IPS DF 4.7 (cell line): ENCODE measurements around the gene MRC2.
"Not testable (repeated sequence)": the region's sequence is repeated elsewhere in the genome, so short reads cannot be mapped to it uniquely, and the experiment has no call there.

Source experiments
- DNase-seq: peaks from one replicate; pipeline ENCODE4 v3.0.0-alpha.2; 2013; ENCODE audit warnings: low spot score; ENCODE audit errors: extremely low read depth

The MRC2 gene

DNA sequence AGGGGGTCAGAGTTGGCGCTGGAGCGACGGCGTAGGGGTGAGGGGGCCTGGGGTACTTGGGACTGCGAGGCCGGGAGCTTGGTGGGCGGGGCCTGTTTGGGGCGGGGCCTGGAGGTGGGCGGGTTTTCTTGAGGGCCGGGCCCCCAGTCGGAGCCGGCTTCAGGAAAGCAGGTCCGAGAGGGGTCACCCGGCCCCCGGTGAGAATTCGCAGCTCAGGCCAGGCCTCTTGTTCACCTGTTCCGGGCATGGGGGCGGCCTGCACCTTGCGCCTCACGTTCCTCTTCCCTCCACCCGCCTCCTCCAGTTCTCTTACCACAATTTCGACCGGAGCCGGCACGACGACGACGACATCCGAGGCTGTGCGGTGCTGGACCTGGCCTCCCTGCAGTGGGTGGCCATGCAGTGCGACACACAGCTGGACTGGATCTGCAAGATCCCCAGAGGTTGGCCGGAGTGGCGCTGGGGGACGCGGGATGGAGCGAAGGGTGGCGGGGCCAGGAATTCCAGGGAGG, 52.5 kb downstream of the MRC2 start:
- no peak for DNase-seq

DNA sequence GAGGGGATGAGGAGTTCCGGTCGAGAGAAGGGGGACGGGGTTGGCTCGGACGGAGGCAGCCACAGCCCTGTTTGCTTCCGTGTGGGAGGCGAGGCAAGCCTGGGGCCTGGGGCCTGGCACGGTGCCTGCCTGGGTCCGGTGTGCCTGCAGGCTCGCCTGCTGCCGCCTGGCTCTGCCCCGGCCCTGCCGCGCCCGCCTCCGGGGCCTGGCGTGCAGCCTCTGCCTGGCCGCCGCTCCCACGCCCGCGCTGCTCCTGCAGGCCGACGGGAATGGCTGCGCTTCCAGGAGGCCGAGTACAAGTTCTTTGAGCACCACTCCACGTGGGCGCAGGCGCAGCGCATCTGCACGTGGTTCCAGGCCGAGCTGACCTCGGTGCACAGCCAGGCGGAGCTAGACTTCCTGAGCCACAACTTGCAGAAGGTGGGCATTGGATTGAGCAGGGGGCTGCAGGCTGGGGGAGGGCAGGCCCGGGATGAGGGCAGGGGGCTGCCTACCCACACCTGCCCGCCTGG, 53.1 kb downstream of the MRC2 start:
- no peak for DNase-seq

DNA sequence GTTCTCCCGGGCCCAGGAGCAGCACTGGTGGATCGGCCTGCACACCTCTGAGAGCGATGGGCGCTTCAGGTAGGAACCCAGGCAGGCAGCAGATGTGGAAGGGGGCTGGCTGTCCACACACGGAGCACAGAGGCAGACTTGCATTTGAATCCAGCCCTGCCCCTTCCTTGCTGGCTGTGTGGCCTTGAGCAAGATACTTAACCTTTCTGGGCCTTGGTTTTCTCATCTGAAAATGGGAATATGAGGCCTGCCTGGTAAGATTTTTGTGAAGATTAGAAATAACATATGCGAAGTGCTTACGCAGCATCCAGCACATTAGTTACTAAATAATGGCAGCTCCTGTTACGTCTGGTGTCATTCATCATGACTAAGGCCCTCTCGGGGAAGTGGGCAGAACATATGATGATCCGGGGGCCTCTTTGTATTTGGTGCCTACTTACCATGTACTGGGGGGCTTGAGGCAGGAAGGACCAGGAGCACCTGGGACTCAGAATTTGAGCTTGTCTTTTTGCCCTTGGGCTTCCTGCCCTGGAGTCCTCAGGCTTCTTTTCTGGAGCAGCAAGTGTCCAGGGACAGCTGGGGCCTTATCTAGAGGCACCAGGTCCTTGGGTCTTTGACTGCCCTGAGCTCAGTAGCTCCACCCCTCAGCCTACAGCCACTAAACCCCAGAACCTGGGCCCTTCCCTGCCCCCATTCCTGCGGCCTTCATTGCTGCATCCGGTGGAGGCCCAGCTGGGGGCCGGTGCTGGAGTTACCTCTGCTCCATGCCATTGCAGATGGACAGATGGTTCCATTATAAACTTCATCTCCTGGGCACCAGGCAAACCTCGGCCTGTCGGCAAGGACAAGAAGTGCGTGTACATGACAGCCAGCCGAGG, 53.8 kb downstream of the MRC2 start:
- no peak for DNase-seq

DNA sequence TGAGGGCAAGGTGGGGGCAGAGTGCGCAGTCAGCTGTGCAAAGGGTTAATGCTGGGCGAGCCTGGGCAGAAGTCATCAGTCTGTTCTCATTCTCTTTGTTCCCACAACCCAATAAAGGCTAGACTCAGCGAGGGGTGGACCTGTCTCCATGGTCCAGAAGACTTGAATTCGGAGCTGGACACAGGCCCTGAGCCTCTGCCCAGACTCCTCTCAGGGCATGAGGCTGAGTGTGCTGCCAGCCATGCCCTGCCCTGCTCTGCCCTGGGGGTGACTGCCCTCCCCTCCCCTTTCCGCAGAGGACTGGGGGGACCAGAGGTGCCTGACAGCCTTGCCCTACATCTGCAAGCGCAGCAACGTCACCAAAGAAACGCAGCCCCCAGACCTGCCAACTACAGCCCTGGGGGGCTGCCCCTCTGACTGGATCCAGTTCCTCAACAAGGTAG, 54.5 kb downstream of the MRC2 start:
- no peak for DNase-seq

DNA sequence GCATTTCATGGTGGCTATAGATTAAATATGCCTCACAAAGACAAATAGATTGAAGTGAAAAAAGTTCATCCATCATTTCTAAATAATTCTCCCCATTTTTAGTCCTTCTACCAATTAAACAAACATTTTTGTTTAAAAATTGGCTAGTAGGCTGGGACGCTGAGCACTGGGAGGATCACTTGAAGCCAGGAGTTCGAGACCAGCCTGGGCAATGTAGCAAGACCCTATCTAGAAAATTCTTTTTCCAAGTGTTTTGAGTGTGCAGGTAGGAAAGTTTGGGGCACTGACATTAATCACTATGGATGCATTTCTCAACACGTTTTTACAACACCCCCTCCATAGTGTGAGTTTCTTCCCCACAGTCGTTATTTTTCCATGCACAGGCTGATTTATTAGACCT, 56.7 kb downstream of the MRC2 start:
- no peak for DNase-seq

DNA sequence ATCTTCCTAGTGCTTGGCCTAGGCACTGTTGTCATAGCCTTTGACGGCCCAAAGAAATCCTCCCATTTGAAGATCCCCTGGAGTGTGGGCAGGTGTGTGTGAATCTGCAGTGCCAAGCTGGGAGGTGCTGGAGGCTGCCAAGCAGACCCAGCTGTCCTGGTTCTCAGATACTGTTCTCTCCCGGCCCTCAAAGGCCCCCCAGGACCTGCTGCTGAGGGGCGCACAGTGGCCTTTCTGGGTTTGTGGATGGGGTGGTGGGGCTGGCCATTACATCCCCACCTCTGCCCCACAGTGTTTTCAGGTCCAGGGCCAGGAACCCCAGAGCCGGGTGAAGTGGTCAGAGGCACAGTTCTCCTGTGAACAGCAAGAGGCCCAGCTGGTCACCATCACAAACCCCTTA, 60.5 kb downstream of the MRC2 start:
- no peak for DNase-seq

DNA sequence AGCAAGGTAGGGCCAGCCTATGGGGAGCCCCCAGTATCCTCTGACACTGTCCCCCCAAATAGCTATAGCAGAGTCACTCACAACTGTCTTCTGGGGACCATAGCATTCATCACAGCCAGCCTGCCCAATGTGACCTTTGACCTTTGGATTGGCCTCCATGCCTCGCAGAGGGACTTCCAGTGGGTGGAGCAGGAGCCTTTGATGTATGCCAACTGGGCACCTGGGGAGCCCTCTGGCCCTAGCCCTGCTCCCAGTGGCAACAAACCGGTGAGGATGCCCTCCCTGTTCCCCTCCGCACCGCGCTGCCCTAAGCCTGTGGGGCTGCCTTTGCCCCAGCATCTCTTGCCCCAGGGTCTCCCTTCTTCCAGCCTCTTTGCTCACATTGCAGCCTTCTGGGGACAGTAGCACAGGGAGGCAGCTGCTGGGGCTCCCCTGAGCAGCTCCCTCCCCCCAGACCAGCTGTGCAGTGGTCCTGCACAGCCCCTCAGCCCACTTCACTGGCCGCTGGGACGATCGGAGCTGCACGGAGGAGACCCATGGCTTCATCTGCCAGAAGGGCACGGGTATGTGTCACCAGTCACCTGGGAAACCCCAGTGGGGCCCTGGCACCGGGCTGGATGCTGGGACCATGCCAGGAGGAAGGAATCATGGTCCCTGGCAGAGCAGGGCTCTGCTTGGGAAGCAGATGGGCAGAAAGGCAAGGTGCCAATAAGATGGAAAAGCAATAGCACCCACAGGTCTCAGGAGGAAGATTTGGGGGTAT, 61.1 kb downstream of the MRC2 start:
- DNase-seq = no peak

DNA sequence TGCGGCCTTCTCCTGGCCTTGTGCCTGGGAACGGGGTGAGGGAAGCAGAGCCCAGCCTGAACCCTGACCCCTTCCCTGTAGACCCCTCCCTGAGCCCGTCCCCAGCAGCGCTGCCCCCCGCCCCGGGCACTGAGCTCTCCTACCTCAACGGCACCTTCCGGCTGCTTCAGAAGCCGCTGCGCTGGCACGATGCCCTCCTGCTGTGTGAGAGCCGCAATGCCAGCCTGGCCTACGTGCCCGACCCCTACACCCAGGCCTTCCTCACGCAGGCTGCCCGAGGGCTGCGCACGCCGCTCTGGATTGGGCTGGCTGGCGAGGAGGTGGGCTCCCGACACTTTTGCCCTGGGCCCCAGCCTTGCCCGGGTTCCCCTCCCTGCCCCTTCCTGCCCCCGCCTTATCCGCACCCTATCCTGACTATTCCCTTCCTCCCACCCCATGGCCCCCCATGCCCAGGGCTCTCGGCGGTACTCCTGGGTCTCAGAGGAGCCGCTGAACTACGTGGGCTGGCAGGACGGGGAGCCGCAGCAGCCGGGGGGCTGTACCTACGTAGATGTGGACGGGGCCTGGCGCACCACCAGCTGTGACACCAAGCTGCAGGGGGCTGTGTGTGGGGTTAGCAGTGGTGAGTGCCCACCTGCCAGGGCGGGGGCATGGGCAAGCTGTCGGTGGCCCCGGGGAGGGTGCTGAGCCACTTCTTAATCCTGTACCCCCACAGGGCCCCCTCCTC, 62.1 kb downstream of the MRC2 start:
- DNase-seq = no peak

DNA sequence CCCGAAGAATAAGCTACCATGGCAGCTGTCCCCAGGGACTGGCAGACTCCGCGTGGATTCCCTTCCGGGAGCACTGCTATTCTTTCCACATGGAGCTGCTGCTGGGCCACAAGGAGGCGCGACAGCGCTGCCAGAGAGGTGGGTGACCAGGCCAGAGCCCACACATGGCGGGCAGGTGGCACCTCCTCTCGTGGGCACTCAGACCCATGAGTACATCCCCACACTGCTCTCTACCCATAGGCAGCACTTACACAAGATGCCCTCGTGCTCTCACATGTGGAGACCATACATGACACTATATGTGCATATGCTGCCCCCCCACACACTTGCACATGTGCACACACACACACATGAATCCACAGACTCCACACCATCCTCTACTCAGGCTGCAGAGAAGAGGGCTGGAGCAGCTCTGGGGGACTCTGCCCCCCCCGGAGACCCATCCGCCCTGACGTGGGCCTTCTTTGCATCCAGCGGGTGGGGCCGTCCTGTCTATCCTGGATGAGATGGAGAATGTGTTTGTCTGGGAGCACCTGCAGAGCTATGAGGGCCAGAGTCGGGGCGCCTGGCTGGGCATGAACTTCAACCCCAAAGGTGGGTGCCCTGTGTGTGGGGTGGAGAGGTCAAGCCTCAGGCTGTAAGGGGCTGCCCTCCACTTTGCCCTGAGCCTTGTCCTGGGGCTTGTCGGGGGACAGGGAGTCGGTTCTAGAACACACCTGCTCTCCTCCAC, 62.9 kb downstream of the MRC2 start:
- no peak for DNase-seq

DNA sequence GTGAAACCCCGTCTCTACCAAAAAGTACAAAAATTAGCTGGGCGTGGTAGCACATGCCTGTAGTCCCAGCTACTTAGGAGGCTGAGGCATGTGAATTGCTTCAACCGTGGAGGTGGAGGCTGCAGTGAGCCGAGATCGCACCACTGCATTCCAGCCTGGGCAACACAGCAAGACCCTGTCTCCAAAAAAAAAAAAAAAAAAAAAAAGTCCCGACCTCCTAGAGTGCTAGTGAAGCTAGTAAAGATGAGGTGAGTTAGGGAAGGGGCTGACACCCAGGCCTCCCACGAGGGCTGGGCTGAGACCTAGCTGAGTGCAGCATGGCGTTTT, 64.1 kb downstream of the MRC2 start:
- DNase-seq = not testable (repeated sequence)

DNA sequence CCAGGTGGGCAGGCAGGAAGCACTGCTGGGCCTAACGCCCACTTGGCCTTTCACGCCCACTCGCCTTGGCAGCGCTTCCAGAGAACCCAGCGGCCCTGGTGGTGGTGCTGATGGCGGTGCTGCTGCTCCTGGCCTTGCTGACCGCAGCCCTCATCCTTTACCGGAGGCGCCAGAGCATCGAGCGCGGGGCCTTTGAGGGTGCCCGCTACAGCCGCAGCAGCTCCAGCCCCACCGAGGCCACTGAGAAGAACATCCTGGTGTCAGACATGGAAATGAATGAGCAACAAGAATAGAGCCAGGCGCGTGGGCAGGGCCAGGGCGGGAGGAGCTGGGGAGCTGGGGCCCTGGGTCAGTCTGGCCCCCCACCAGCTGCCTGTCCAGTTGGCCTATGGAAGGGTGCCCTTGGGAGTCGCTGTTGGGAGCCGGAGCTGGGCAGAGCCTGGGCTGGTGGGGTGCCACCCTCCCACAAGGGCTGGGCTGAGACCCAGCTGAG, 64.7 kb downstream of the MRC2 start:
- no peak for DNase-seq

DNA sequence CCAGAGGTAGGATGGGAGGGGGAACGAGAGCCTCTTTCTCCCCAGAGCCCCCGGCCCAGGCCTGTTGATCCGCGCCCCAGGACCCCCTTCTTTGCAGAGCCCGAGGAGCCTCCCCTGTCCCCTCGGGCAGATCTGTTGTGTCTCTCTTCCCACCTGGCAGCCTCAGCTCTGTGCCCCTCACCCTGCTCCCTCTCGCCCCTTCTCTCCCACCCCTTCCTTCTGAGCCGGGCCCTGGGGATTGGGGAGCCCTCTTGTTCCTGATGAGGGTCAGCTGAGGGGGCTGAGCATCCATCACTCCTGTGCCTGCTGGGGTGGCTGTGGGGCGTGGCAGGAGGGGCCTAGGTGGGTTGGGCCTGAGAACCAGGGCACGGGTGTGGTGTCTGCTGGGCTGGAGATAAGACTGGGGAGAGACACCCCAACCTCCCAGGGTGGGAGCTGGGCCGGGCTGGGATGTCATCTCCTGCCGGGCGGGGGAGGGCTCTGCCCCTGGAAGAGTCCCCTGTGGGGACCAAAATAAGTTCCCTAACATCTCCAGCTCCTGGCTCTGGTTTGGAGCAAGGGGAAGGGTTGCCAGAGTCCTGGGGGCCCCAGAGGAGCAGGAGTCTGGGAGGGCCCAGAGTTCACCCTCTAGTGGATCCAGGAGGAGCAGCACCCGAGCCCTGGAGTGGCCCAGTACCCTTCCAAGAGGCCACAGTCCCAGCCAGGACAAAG, 65.4 kb downstream of the MRC2 start:
- no peak for DNase-seq

DNA sequence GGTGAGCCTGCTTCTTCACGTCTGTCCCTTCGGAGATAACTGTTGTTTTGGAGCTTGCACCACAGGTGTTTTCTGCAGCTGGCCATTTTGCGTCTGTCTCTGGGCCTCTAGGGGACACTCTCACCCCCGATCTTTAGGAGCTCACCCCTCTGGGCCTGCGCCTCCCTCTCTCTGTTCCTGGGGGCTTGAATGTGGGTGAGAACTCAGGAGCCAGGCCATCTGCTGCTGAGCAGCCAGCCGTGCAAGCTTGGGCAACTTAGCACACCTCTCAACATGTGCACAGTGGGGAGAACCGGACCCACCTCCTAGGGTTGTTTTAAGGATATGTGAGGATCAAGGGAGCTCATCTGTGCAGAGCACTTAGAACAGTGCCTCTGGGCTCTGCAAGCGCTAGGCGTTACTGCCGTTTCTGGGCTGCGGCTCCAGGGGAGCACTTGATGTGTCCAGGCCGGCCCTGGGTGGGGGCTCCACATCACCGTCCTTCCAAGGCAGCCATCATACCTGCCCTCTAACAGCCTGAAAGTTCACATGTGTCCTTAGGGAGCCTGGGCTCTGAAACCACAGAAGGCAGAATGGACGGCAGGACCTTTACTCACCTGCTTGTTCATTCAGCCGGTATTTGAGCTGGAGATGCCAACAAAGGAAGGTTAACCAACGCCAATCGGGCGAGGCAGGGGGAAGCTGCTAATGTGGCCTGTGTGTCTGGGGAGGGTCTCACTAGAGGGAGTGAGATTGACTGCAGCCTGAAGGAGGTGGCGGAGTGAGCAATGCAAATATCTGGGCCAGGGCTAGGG, 66.3 kb downstream of the MRC2 start:
- no peak for DNase-seq

DNA sequence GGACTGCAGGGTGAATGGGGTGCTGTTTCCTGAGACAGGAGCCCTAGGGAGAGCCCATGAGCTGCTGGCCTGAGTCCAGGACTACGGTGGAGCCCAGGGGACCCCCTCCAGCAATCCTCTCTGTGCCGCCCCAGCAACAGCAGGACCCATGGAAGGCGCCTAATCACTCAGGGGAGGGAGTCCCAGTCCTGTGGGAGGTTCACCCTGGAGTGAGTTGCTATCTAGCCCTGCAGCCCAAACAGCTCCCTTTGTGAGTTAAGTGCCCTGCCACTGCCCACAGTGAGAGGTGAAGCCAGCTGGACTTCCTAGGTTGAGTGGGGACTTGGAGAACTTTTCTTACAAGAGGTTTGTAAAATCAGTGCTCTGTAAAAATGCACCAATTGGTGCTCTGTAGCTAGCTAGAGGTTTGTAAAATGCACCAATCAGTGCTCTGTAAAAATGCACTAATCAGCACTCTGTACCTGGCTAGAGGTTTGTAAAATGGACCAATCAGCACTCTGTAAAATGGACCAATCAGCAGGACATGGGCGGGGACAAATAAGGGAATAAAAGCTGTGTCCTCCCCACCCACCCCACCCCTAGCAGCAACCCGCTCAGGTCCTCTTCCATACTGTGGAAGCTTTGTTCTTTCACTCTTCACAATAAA, 67.7 kb downstream of the MRC2 start:
- not testable (repeated sequence) for DNase-seq

DNA sequence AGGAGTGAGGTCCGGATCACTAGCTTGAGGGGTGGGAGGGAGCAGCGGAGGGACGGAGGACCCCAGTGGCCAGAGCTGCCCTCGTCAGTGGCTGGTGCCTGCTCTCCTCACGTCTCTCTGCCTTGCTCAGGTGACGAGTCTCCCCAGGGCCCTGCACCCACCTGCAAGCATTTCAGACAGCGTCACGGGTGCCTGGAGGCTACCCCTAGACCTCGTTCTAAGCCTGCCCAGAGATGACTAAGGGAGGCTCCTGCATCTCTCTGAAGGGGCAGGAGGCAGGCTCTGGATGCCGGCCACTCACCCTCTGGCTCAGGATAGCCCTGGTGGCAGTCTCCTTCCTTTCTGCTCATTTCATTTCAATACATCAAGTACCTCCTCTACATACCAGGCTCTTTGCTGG, 68.8 kb downstream of the MRC2 start:
- DNase-seq = no peak

DNA sequence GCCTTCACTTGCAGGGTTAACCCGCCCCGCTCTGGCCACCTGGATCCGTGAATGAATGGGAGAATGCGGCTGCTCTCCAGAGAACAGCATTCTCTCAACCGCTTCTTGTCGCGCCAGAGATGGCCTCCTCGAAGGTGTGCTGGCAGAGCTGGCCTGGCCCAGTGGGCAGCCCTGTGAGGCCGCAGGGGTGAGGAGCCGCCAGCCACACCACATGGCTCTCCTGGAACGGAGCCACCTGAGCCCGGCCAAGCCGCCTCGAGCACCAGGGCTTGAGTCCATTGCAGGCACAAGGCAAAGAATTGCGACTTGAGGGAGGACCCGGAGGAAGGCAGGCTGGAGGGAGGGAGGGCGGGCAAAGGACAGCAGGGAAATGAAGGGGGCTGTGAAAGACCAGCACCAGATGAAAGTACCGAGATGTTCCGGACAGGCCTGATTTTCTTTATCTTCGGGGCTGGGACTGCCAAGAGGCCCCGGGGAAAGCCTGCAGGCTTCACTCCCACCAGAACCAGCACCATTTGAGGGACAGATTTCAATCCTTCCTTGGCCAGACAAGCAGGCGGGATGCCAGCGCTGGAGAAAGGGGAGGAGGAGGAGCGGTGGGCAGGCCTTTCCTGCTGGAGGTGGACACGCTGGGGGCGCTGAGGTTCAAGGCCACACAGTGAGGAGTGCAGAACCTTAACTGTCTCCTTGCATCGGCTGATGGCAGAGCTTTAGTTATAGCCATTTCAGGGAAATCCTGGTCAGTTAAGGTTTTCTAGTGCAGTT, 69.4 kb downstream of the MRC2 start:
- no peak for DNase-seq

DNA sequence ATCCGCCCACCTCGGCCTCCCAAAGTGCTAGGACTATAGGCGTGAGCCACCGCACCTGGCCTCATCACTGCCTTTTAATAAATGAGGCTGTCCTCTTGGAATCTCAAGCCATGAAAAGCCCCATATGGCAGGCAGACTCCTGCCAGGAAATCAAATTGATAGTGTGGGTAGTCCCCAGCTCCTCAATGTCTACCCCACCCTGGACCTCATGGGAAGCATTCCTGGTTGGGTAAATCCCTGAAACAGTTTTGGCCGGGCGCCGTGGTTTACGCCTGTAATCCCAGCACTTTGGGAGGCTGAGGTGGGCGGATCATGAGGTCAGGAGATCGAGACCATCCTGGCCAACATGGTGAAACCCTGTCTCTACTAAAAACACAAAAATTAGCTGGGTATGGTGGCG, 71.0 kb downstream of the MRC2 start:
- DNase-seq = not testable (repeated sequence)
